IMR-90 (cell line): ENCODE measurements around the gene MED12L. TPM values are rescaled to one million over a fixed set of nuclear protein-coding genes. Genes with fewer than 3 reads are reported as not detected.

ENCODE experiments used
- ATAC-seq: fragments of 200-7000 bp; cut with Tn5 transposase; 2 replicates; pipeline ENCODE4 v1.9.1; 2020; ENCODE audit warnings: low read depth, mild to moderate bottlenecking, moderate library complexity
- BruUV-seq: library from RNA; stranded (reverse); fragments of 400-500 nt; replicated peaks from 2 replicates; lab custom pipeline; 2021; lab: Mats Ljungman, UMichigan
- CTCF ChIA-PET: fragments of 300-600 bp; formaldehyde crosslinking; extraction: SDS; loops from one replicate; lab custom pipeline; 2021; ENCODE audit warnings: antibody characterized with exemption; lab: Yijun Ruan, JAX
- POLR2A ChIA-PET: fragments of 300-600 bp; sonication (Branson Sonifier 250); formaldehyde crosslinking; loops from one replicate; lab custom pipeline; 2022; ENCODE audit warnings: antibody characterized with exemption; ENCODE audit not compliant: unreplicated experiment; lab: Charles Lee
- DNase-seq: peaks from one replicate; pipeline ENCODE4 v3.0.0; 2013
- H2AFZ ChIP-seq: replicated peaks from 2 replicates; pipeline ENCODE3; 2013; ENCODE audit warnings: low read length, mild to moderate bottlenecking; ENCODE audit not compliant: poor library complexity
- H2AK5ac ChIP-seq: 2 replicates; pipeline ENCODE4 v1.6.1; 2013; ENCODE audit warnings: low read depth, low read length, inconsistent platforms
- H2AK9ac ChIP-seq: replicated peaks from 2 replicates; pipeline ENCODE3; 2013; ENCODE audit warnings: mild to moderate bottlenecking, low read depth, low read length, moderate library complexity; ENCODE audit not compliant: poor library complexity
- H2BK120ac ChIP-seq: 2 replicates; pipeline ENCODE4 v1.6.1; 2013; ENCODE audit warnings: low read depth, low read length, inconsistent platforms
- H2BK15ac ChIP-seq: 3 replicates; pipeline ENCODE4 v1.6.1; 2013; ENCODE audit warnings: low read depth, low read length, inconsistent platforms
- H2BK20ac ChIP-seq: 2 replicates; pipeline ENCODE4 v1.6.1; 2013; ENCODE audit warnings: low read depth, mild to moderate bottlenecking, inconsistent platforms, low read length, moderate library complexity
- H2BK5ac ChIP-seq: 2 replicates; pipeline ENCODE4 v1.6.1; 2013; ENCODE audit warnings: mild to moderate bottlenecking, low read depth, low read length, inconsistent platforms; ENCODE audit not compliant: poor library complexity, severe bottlenecking
- H3K14ac ChIP-seq: replicated peaks from 2 replicates; pipeline ENCODE4 v1.6.1; 2013; ENCODE audit warnings: low read depth, low read length, inconsistent platforms
- H3K18ac ChIP-seq: 2 replicates; pipeline ENCODE4 v1.6.1; 2013; ENCODE audit warnings: low read depth, low read length, control low read depth
- H3K23ac ChIP-seq: 2 replicates; pipeline ENCODE4 v1.6.1; 2013; ENCODE audit warnings: low read depth, low read length, inconsistent platforms
- H3K27ac ChIP-seq: 2 replicates; pipeline ENCODE4 v1.5.1; 2013; ENCODE audit warnings: mild to moderate bottlenecking, control low read depth, low read length; ENCODE audit not compliant: insufficient read depth
- H3K27me3 ChIP-seq: 2 replicates; pipeline ENCODE4 v1.6.1; 2013; ENCODE audit warnings: low read length; ENCODE audit not compliant: control insufficient read depth, insufficient read depth
- H3K36me3 ChIP-seq: 2 replicates; pipeline ENCODE4 v1.6.1; 2013; ENCODE audit warnings: low read length, mixed read lengths; ENCODE audit not compliant: control insufficient read depth, insufficient read depth
- H3K4ac ChIP-seq: 2 replicates; pipeline ENCODE4 v1.6.1; 2013; ENCODE audit warnings: low read depth, low read length, inconsistent platforms
- H3K4me1 ChIP-seq: 2 replicates; pipeline ENCODE4 v1.6.1; 2013; ENCODE audit warnings: low read length, mixed read lengths; ENCODE audit not compliant: control insufficient read depth, insufficient read depth
- H3K4me2 ChIP-seq: 2 replicates; pipeline ENCODE4 v1.6.1; 2013; ENCODE audit warnings: low read depth, mild to moderate bottlenecking, control low read depth, low read length, moderate library complexity
- H3K4me3 ChIP-seq: 2 replicates; pipeline ENCODE4 v1.5.1; 2013; ENCODE audit warnings: low read depth, mild to moderate bottlenecking, control low read depth, low read length, moderate library complexity; ENCODE audit not compliant: insufficient read depth
- H3K56ac ChIP-seq: 2 replicates; pipeline ENCODE4 v1.6.1; 2013; ENCODE audit warnings: low read length, inconsistent platforms; ENCODE audit not compliant: insufficient read depth; ENCODE audit errors: extremely low read depth
- H3K79me1 ChIP-seq, 2 experiments: 2 replicates each; pipeline ENCODE4 v1.6.1; 2013; ENCODE audit warnings: low read length in 2 of 2, inconsistent platforms in 1 of 2, low read depth in 1 of 2
- H3K9ac ChIP-seq: 2 replicates; pipeline ENCODE4 v1.6.1; 2013; ENCODE audit warnings: low read depth, low read length, control low read depth
- H3K9me1 ChIP-seq: 2 replicates; pipeline ENCODE4 v1.6.1; 2013; ENCODE audit warnings: low read length, inconsistent platforms; ENCODE audit not compliant: insufficient read depth
- H3K9me3 ChIP-seq: 2 replicates; pipeline ENCODE4 v1.6.1; 2013; ENCODE audit warnings: low read length; ENCODE audit not compliant: control insufficient read depth, insufficient read depth
- H4K20me1 ChIP-seq: 2 replicates; pipeline ENCODE4 v1.6.1; 2013; ENCODE audit warnings: low read length, inconsistent platforms; ENCODE audit not compliant: insufficient read depth
- H4K5ac ChIP-seq: 2 replicates; pipeline ENCODE4 v1.6.1; 2013; ENCODE audit warnings: mild to moderate bottlenecking, low read depth, low read length, control low read depth
- H4K8ac ChIP-seq, 2 experiments: 2 replicates each; pipeline ENCODE4 v1.6.1; 2013; ENCODE audit warnings: low read depth in 2 of 2, low read length in 2 of 2, control low read depth in 1 of 2, inconsistent platforms in 1 of 2
- H4K91ac ChIP-seq: 2 replicates; pipeline ENCODE4 v1.6.1; 2013; ENCODE audit warnings: low read depth, low read length, inconsistent platforms; ENCODE audit not compliant: insufficient read depth
- BHLHE40 ChIP-seq: fragments of 150-350 bp; IDR thresholded peaks from 2 replicates; pipeline ENCODE4 v1.6.1; 2016; ENCODE audit warnings: mild to moderate bottlenecking, low read depth, low read length
- CHD1 ChIP-seq: IDR thresholded peaks from 2 replicates; pipeline ENCODE4 v1.6.1; 2012; ENCODE audit warnings: low read depth, low read length, improper control_type of control experiment
- CTCF ChIP-seq: conservative IDR thresholded peaks from 2 replicates; pipeline ENCODE4 v1.5.1; 2012; ENCODE audit warnings: mild to moderate bottlenecking, low read depth, low read length, improper control_type of control experiment
- ELK1 ChIP-seq: fragments of 150-350 bp; IDR thresholded peaks from 2 replicates; pipeline ENCODE4 v1.6.1; 2016; ENCODE audit warnings: low read depth, mild to moderate bottlenecking, low read length, moderate library complexity, borderline replicate concordance
- MAFK ChIP-seq: IDR thresholded peaks from 2 replicates; pipeline ENCODE4 v1.6.1; 2012; ENCODE audit warnings: low read depth, low read length, improper control_type of control experiment
- MAZ ChIP-seq: IDR thresholded peaks from 2 replicates; pipeline ENCODE4 v1.6.1; 2012; ENCODE audit warnings: low read depth, mild to moderate bottlenecking, low read length, improper control_type of control experiment, moderate library complexity, borderline replicate concordance
- MXI1 ChIP-seq: IDR thresholded peaks from 2 replicates; pipeline ENCODE4 v1.6.1; 2012; ENCODE audit warnings: low read depth, mild to moderate bottlenecking, low read length, moderate library complexity, borderline replicate concordance
- NFE2L2 ChIP-seq: fragments of 150-350 bp; IDR thresholded peaks from 2 replicates; pipeline ENCODE4 v1.6.1; 2016; ENCODE audit warnings: low read depth, mild to moderate bottlenecking, low read length
- POLR2A ChIP-seq: IDR thresholded peaks from 2 replicates; pipeline ENCODE4 v1.6.1; 2012; ENCODE audit warnings: mild to moderate bottlenecking, low read depth, low read length
- RAD21 ChIP-seq: IDR thresholded peaks from 2 replicates; pipeline ENCODE4 v1.6.1; 2012; ENCODE audit warnings: low read length, improper control_type of control experiment
- RFX5 ChIP-seq: IDR thresholded peaks from 2 replicates; pipeline ENCODE4 v1.8.0; 2012; ENCODE audit warnings: low read depth, mild to moderate bottlenecking, low read length, moderate library complexity
- SMC3 ChIP-seq: fragments of 150-350 bp; IDR thresholded peaks from 2 replicates; pipeline ENCODE4 v1.6.1; 2016; ENCODE audit warnings: low read depth, mild to moderate bottlenecking, antibody characterized with exemption, low read length, moderate library complexity
- WGBS, 2 experiments: methylation state at CpG; one replicate each; pipeline versions ENCODE4 v1.1.5 to v1.1.7; 2013; ENCODE audit warnings: missing lambda C conversion rate in 2 of 2; ENCODE audit not compliant: insufficient read length in 1 of 2; ENCODE audit errors: extremely low coverage in 2 of 2; 5-methylcytosine and 5-hydroxymethylcytosine counted together
- dilution Hi-C: fragments of 300-500 bp; cut with HindIII; formaldehyde crosslinking; loops from one replicate; pipeline ENCODE4 v1.14.3; 2018; ENCODE audit warnings: low sequenced_read_pairs; ENCODE audit not compliant: unreplicated experiment
- in situ Hi-C: fragments of 300-500 bp; cut with MboI; formaldehyde crosslinking; loops from 3 replicates; pipeline ENCODE4 v1.14.3; 2019; ENCODE audit warnings: low sequenced_read_pairs, inconsistent platforms, mixed read lengths
- intact Hi-C: fragments of 100-400 bp; cut with micrococcal nuclease; formaldehyde crosslinking; loops from 2 replicates; pipeline ENCODE4 v1.10.0; 2022
- polyA plus RNA-seq, 3 experiments: library from polyadenylated mRNA; depleted of rRNA; stranded (reverse); fragments of >200 nt; gene quantifications; 2 replicates each; pipeline ENCODE4 v1.2.3, GENCODE V29; 2012; ENCODE audit warnings: low replicate concordance in 1 of 3
- total RNA-seq: library from RNA; depleted of rRNA; stranded (reverse); fragments of >200 nt; gene quantifications from 2 replicates; pipeline ENCODE4 v1.2.3, GENCODE V29; 2012

The MED12L gene
- total and polyA plus RNA-seq, 2 of the 4 experiments (the other 2 are of a cell fraction): 0.05 to 0.18 TPM

- TF ChIP-seq POLR2A: no peak
Observed at GRCh38 chr3:151268267-151269235, 183.1 kb downstream of the MED12L start (continued).

DNA sequence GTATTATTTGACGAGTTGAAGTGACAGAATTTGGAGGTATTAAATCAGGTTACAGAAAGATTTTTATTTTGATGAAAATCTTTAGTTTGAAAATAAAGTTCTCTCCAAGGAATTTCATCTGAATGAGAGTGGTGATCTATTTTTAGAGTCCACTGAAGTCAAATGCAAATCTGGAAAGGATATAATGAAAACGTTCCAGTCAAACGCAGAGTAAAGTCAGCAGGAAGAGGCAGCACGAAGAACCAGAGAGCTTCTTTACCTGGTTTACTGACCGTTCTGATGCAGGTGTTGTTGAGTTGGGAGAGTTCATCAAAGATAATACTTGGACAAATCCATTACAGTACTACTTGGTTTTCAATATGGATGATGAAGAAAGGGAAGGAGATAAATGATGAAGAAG, 184.2 kb downstream of the MED12L start:
- DNase-seq (no peak), ATAC-seq (no peak)
- Histone ChIP-seq H3K9ac (no peak overlapping the region), H3K9me1 (no peaks in the 10 kb centered on the region), H2BK5ac (no peak overlapping the region), H3K4ac (no peak overlapping the region), H3K36me3 (no peaks in the 10 kb centered on the region), H3K4me3 (no peak overlapping the region), H3K18ac (no peak overlapping the region; the same call in 1 of the 2 replicates), H4K20me1 (no peaks in the 10 kb centered on the region), H4K5ac (no peak overlapping the region), H3K4me2 (no peak overlapping the region), H3K27ac (no peak overlapping the region), H3K79me1 (no peaks in the 10 kb centered on the region), H2AK5ac (no peak overlapping the region), H2AFZ (no peak overlapping the region), H2BK120ac (no peak overlapping the region), H2BK20ac (no peak overlapping the region), H3K56ac (no peak overlapping the region), H4K8ac (no peak overlapping the region), H4K91ac (no peak overlapping the region), H3K27me3 (no peaks in the 10 kb centered on the region), H3K9me3 (no peaks in the 10 kb centered on the region), H2AK9ac (no peak overlapping the region), H2BK15ac (no peak overlapping the region), H3K4me1 (peaks cover 2% of the 10 kb centered on the region; the same call in 1 of the 2 replicates), H3K23ac (no peak overlapping the region), H3K14ac (no peak overlapping the region)
- no CpG with 5 or more reads among the region's 5 CpGs for WGBS, 2 experiments
- CTCF ChIA-PET: no interaction called here
- no TSS peak for BruUV-seq
- in situ Hi-C loops (no loop called here), intact Hi-C loops (no loop called here), dilution Hi-C loops (no loop called here)
- POLR2A ChIA-PET: no interaction called here
- TF ChIP-seq ELK1 (no peak), RAD21 (no peak), CTCF (no peak), BHLHE40 (no peak), SMC3 (no peak), MXI1 (no peak), RFX5 (no peak), CHD1 (no peak), NFE2L2 (no peak), MAZ (no peak), MAFK (no peak)
